Measurements from ENCODE around the gene IFI30.

The IFI30 gene

GRCh38 chr19:18225702-18226468, 52.3 kb downstream of the IFI30 start, which contains the start of gene PDE4C:
Gene PDE4C (minus strand): TSS chr19:18226438. CDS start chr19:18226415, 23 bp downstream.
- peak; percentile 55 for DNase-seq (ENCODE audit: low spot score)

- DNase-seq (ENCODE audit: low spot score): no peak
Observed at GRCh38 chr19:18226956-18227780, 53.6 kb downstream of the IFI30 start.
